H1 (cell line): ENCODE data around the gene TNIP1. TPM values are rescaled to one million over a fixed set of nuclear protein-coding genes. Genes with fewer than 3 reads are reported as not detected.

Experiments
- CTCF ChIA-PET: fragments of 300-600 bp; sonication (Branson Sonifier 250); formaldehyde crosslinking; loops from one replicate; lab custom pipeline; 2021; ENCODE audit not compliant: partially characterized antibody; lab: Charles Lee
- POLR2A ChIA-PET: fragments of 300-600 bp; sonication (Branson Sonifier 250); formaldehyde crosslinking; loops from one replicate; lab custom pipeline; 2021; ENCODE audit warnings: inconsistent platforms; ENCODE audit not compliant: partially characterized antibody; lab: Charles Lee
- DNase-seq, 2 experiments: peaks; one replicate each; pipeline versions ENCODE4 v3.0.0 to v3.0.0-alpha.2; 2010 to 2022; ENCODE audit warnings: low spot score in 2 of 2, low read depth in 1 of 2, mixed read lengths in 1 of 2
- FAIRE-seq: peaks from 2 replicates; lab custom pipeline; 2011; peaks lifted over from hg19 to GRCh38; lab: Jason Lieb, UNC
- H2AFZ ChIP-seq: 2 replicates; pipeline ENCODE4 v1.8.1; 2012; ENCODE audit warnings: low read length, inconsistent platforms
- H2AK5ac ChIP-seq: 2 replicates; pipeline ENCODE4 v1.6.1; 2013; ENCODE audit warnings: low read depth, low read length
- H2BK120ac ChIP-seq: replicated peaks from 2 replicates; pipeline ENCODE3; 2013; ENCODE audit warnings: low read depth, low read length, inconsistent platforms
- H2BK12ac ChIP-seq: 2 replicates; pipeline ENCODE4 v1.6.1; 2013; ENCODE audit warnings: low read depth, low read length
- H2BK15ac ChIP-seq: 2 replicates; pipeline ENCODE4 v1.6.1; 2013; ENCODE audit warnings: low read length
- H2BK20ac ChIP-seq: 2 replicates; pipeline ENCODE4 v1.6.1; 2013; ENCODE audit warnings: low read length
- H2BK5ac ChIP-seq: 2 replicates; pipeline ENCODE4 v1.6.1; 2013; ENCODE audit warnings: low read depth, low read length
- H3K14ac ChIP-seq: 2 replicates; pipeline ENCODE4 v1.6.1; 2013; ENCODE audit warnings: inconsistent platforms; ENCODE audit not compliant: insufficient read length
- H3K18ac ChIP-seq: 2 replicates; pipeline ENCODE4 v1.6.1; 2013; ENCODE audit warnings: low read length; ENCODE audit errors: extremely low read depth
- H3K23ac ChIP-seq: 2 replicates; pipeline ENCODE4 v1.6.1; 2013; ENCODE audit warnings: inconsistent platforms; ENCODE audit not compliant: insufficient read length
- H3K23me2 ChIP-seq: 2 replicates; pipeline ENCODE4 v1.6.1; 2013; ENCODE audit warnings: low read depth, low read length
- H3K27ac ChIP-seq: 2 replicates; pipeline ENCODE4 v1.6.1; 2011; ENCODE audit warnings: low read depth, low read length, inconsistent platforms
- H3K27me3 ChIP-seq, 4 experiments: replicated peaks in 1 of 4; 1 replicate in 1 of 4; 2 replicates in 3 of 4; pipeline versions ENCODE4 v1.6.1 to v1.8.1; 2011 to 2013; ENCODE audit warnings: low read length in 3 of 4, mild to moderate bottlenecking in 3 of 4, inconsistent platforms in 2 of 4, mixed read lengths in 2 of 4, moderate library complexity in 1 of 4; ENCODE audit not compliant: control insufficient read depth in 3 of 4, insufficient read depth in 3 of 4; ENCODE audit errors: extremely low read depth in 1 of 4
- H3K36me3 ChIP-seq, 4 experiments: 2 replicates each; pipeline versions ENCODE4 v1.6.1 to v1.8.1; 2011 to 2013; ENCODE audit warnings: mild to moderate bottlenecking in 4 of 4, low read length in 3 of 4, moderate library complexity in 2 of 4, control low read depth in 1 of 4, inconsistent platforms in 1 of 4; ENCODE audit not compliant: insufficient read depth in 4 of 4, control insufficient read depth in 2 of 4
- H3K4ac ChIP-seq: replicated peaks from 2 replicates; pipeline ENCODE3; 2013; ENCODE audit warnings: low read length, low read depth, mixed read lengths, inconsistent platforms; ENCODE audit not compliant: insufficient read length
- H3K4me1 ChIP-seq, 4 experiments: replicated peaks in 1 of 4; 1 replicate in 1 of 4; 2 replicates in 3 of 4; pipeline versions ENCODE4 v1.6.1 to v1.8.1; 2011 to 2013; ENCODE audit warnings: low read length in 3 of 4, inconsistent platforms in 2 of 4, mixed read lengths in 1 of 4; ENCODE audit not compliant: insufficient read depth in 4 of 4, control insufficient read depth in 3 of 4
- H3K4me2 ChIP-seq, 2 experiments: 2 replicates each; pipeline versions ENCODE4 v1.6.1 to v1.8.1; 2011 to 2013; ENCODE audit warnings: low read depth in 2 of 2, low read length in 2 of 2, control low read depth in 1 of 2, inconsistent platforms in 1 of 2, mild to moderate bottlenecking in 1 of 2; ENCODE audit not compliant: insufficient read depth in 1 of 2
- H3K4me3 ChIP-seq, 4 experiments: fragments of 200-600, 300-600 bp in 1 of 4; sonication (generic), shearing (Covaris generic), sonication (Bioruptor Twin) in 1 of 4; 2 replicates each; pipeline versions ENCODE4 v1.5.1 to v1.8.1; 2011 to 2016; ENCODE audit warnings: low read length in 4 of 4, low read depth in 3 of 4, control low read depth in 2 of 4, inconsistent platforms in 2 of 4, mild to moderate bottlenecking in 2 of 4, mixed read lengths in 1 of 4, moderate library complexity in 1 of 4; ENCODE audit not compliant: insufficient read depth in 2 of 4; ENCODE audit errors: extremely low read depth in 1 of 4
- H3K56ac ChIP-seq: replicated peaks from 2 replicates; pipeline ENCODE3; 2013; ENCODE audit warnings: low read depth, mild to moderate bottlenecking, mixed read lengths, low read length, inconsistent platforms; ENCODE audit not compliant: insufficient read length
- H3K79me1 ChIP-seq: 2 replicates; pipeline ENCODE4 v1.6.1; 2013; ENCODE audit warnings: low read depth, low read length, control low read depth
- H3K79me2 ChIP-seq, 2 experiments: 2 replicates each; pipeline versions ENCODE4 v1.6.1 to v1.8.1; 2012 to 2013; ENCODE audit warnings: low read length in 2 of 2, mild to moderate bottlenecking in 2 of 2, inconsistent platforms in 1 of 2; ENCODE audit not compliant: insufficient read depth in 2 of 2, control insufficient read depth in 1 of 2
- H3K9ac ChIP-seq, 4 experiments: replicated peaks in 1 of 4; 1 replicate in 1 of 4; 2 replicates in 3 of 4; pipeline versions ENCODE4 v1.6.1 to v1.8.1; 2011 to 2013; ENCODE audit warnings: low read depth in 3 of 4, low read length in 3 of 4, control low read depth in 2 of 4, mild to moderate bottlenecking in 2 of 4, moderate library complexity in 2 of 4, inconsistent platforms in 1 of 4; ENCODE audit errors: extremely low read depth in 1 of 4
- H3K9me3 ChIP-seq, 2 experiments: 2 replicates each; pipeline versions ENCODE4 v1.6.1 to v1.8.1; 2012 to 2013; ENCODE audit warnings: mild to moderate bottlenecking in 2 of 2, moderate library complexity in 2 of 2, control low read depth in 1 of 2, inconsistent platforms in 1 of 2, low read depth in 1 of 2, low read length in 1 of 2, mixed read lengths in 1 of 2; ENCODE audit not compliant: insufficient read depth in 2 of 2
- H4K20me1 ChIP-seq, 2 experiments: replicated peaks in 1 of 2; 2 replicates each; pipeline versions ENCODE3 to v1.8.1; 2011 to 2013; ENCODE audit warnings: inconsistent platforms in 2 of 2, low read length in 2 of 2, mild to moderate bottlenecking in 1 of 2; ENCODE audit not compliant: insufficient read depth in 2 of 2, control insufficient read depth in 1 of 2
- H4K5ac ChIP-seq: 2 replicates; pipeline ENCODE4 v1.6.1; 2013; ENCODE audit warnings: low read length, low read depth, mixed read lengths, inconsistent platforms; ENCODE audit not compliant: insufficient read length
- H4K8ac ChIP-seq: 2 replicates; pipeline ENCODE4 v1.8.0; 2013; ENCODE audit warnings: mild to moderate bottlenecking, moderate library complexity, low read length, inconsistent platforms; ENCODE audit not compliant: insufficient read depth; ENCODE audit errors: extremely low read depth
- H4K91ac ChIP-seq: replicated peaks from 2 replicates; pipeline ENCODE3; 2013; ENCODE audit warnings: low read length, mixed read lengths, inconsistent platforms; ENCODE audit not compliant: insufficient read length
- E2F6 ChIP-seq: IDR thresholded peaks from 2 replicates; pipeline ENCODE4 v1.6.1; 2012; ENCODE audit warnings: inconsistent platforms
- WGBS, 2 experiments: shearing (Covaris generic) in 1 of 2; methylation state at CpG; one replicate each; pipeline versions ENCODE4 v1.1.6 to v1.1.7; 2013 to 2015; ENCODE audit warnings: low lambda C conversion rate in 2 of 2, mixed read lengths in 2 of 2, inconsistent platforms in 1 of 2, low coverage in 1 of 2, missing lambda C conversion rate in 1 of 2; ENCODE audit not compliant: insufficient replicate concordance in 2 of 2, insufficient coverage in 1 of 2, insufficient read length in 1 of 2; ENCODE audit errors: extremely low coverage in 1 of 2, missing lambda C conversion rate in 1 of 2; 5-methylcytosine and 5-hydroxymethylcytosine counted together
- polyA plus RNA-seq, 7 experiments: library from polyadenylated mRNA; depleted of rRNA in 3 of 7; stranded (reverse) in 5 of 7; unstranded in 2 of 7; fragments of >200 nt in 5 of 7; fragments of 200-250 nt in 2 of 7; gene quantifications; 1 replicate in 5 of 7; 2 replicates in 1 of 7; 4 replicates in 1 of 7; pipeline versions ENCODE4 v1.2.1 to v1.2.3, GENCODE V29; 2011 to 2013; ENCODE audit warnings: missing spikeins in 2 of 7, mixed read lengths in 2 of 7
- total RNA-seq: library from RNA; stranded (reverse); fragmentation: NEBNext Ultra II Directional; extraction: Animal tissue kit (Norgen Biotek cat#: 25700); gene quantifications from 2 replicates; pipeline ENCODE4 v1.2.1, GENCODE V29; 2021

TNIP1 gene
- total and polyA plus RNA-seq, 2 of the 8 experiments (the other 6 are each of a cell fraction or from before 2014, with no cell fraction given) = 14.2 to 31.9 TPM

- Histone ChIP-seq H4K8ac (no peak overlapping the region), H3K79me1 (peaks cover 4% of the 10 kb centered on the region; the same call in 1 of the 2 replicates), H2AK5ac (no peak overlapping the region), H3K9ac (no peak overlapping the region), H4K91ac (no peak overlapping the region), H4K5ac (no peak overlapping the region), H4K20me1 (peaks cover 0 to 2% of the 10 kb centered on the region in 2 experiments), H3K9me3 (no peaks in the 10 kb centered on the region), H3K56ac (no peak overlapping the region), H3K4me3 (no peak overlapping the region), H2BK15ac (no peak overlapping the region), H3K14ac (no peak overlapping the region), H2BK12ac (no peak overlapping the region), H3K23ac (no peak overlapping the region), H2BK20ac (no peak overlapping the region), H3K4me1 (no peaks in the 10 kb centered on the region), H2BK5ac (no peak overlapping the region), H3K4me2 (no peak overlapping the region), H3K27ac (no peak overlapping the region), H3K4ac (no peak overlapping the region), H2AFZ (no peak overlapping the region), H3K18ac (no peak overlapping the region), H3K36me3 (no peaks in the 10 kb centered on the region), H2BK120ac (no peak overlapping the region), H3K27me3 (no peaks in the 10 kb centered on the region), H3K79me2 (peaks cover 0 to 33% of the 10 kb centered on the region in 2 experiments; a peak in 2 of 4 replicates), H3K23me2 (no peaks in the 10 kb centered on the region)
- CTCF ChIA-PET = interaction anchor here (1.8 to 28.6 kb wide), 3 partner anchors 10 to 37 kb away, joined by 4 to 442 read pairs (median 172); no protein-coding TSS in a partner anchor
- 92% methylated on average over 2 of the region's 2 CpGs; no CpG with 5 or more reads in 1 of the 2 experiments for WGBS, 2 experiments
- no peak for TF ChIP-seq E2F6
- DNase-seq (no peak), FAIRE-seq (no peak)
- POLR2A ChIA-PET = no interaction called here
These were observed 6.3 kb downstream of the TNIP1 start for GRCh38 chr5:151074557-151074956.
